Kidney (tissue), 14 donors: ENCODE data around the gene MARCHF10. TPM values are rescaled to one million over a fixed set of nuclear protein-coding genes. Genes with fewer than 3 reads are reported as not detected.

Source experiments
- DNase-seq, 5 donors: peaks; one replicate each; pipeline ENCODE4 v3.0.0-alpha.2; 2013 to 2020
- FAIRE-seq: peaks from 2 replicates; lab custom pipeline; 2012; peaks lifted over from hg19 to GRCh38; lab: Jason Lieb, UNC
- H3K27ac ChIP-seq, 2 donors: one replicate each; pipeline ENCODE4 v1.7.0; 2013; ENCODE audit warnings: low read depth in 2 of 2, low read length in 2 of 2, inconsistent platforms in 1 of 2
- H3K27me3 ChIP-seq: one replicate; pipeline ENCODE4 v1.7.1; 2013; ENCODE audit warnings: low read length, inconsistent platforms; ENCODE audit not compliant: control insufficient read depth, insufficient read depth
- H3K36me3 ChIP-seq, 3 donors: one replicate each; pipeline versions ENCODE4 v1.7.0 to v1.7.1; 2013; ENCODE audit warnings: low read length in 3 of 3, control low read depth in 1 of 3, inconsistent platforms in 1 of 3; ENCODE audit not compliant: insufficient read depth in 3 of 3, control insufficient read depth in 2 of 3
- H3K4me1 ChIP-seq, 3 donors: one replicate each; pipeline versions ENCODE4 v1.7.0 to v1.7.1; 2013; ENCODE audit warnings: low read length in 3 of 3, inconsistent platforms in 1 of 3, low read depth in 1 of 3; ENCODE audit not compliant: control insufficient read depth in 2 of 3, insufficient read depth in 2 of 3
- H3K4me3 ChIP-seq, 3 donors: one replicate each; pipeline versions ENCODE4 v1.7.0 to v1.8.1; 2013; ENCODE audit warnings: low read length in 3 of 3, control low read depth in 1 of 3, inconsistent platforms in 1 of 3
- H3K9ac ChIP-seq, 3 donors: one replicate each; pipeline versions ENCODE4 v1.7.0 to v1.7.1; 2013; ENCODE audit warnings: low read length in 3 of 3, control low read depth in 1 of 3, inconsistent platforms in 1 of 3
- H3K9me3 ChIP-seq, 3 donors: one replicate each; pipeline versions ENCODE4 v1.7.0 to v1.7.1; 2013; ENCODE audit warnings: low read length in 3 of 3, control low read depth in 1 of 3, inconsistent platforms in 1 of 3; ENCODE audit not compliant: control insufficient read depth in 2 of 3, insufficient read depth in 1 of 3
- CTCF ChIP-seq: IDR thresholded peaks from 3 replicates; pipeline ENCODE4 v1.5.1; 2012; ENCODE audit warnings: mild to moderate bottlenecking, moderate library complexity, borderline replicate concordance; ENCODE audit not compliant: insufficient read depth; ENCODE audit errors: extremely low read depth
- intact Hi-C: fragments of 100-400 bp; cut with DNase I; formaldehyde crosslinking; loops from one replicate; pipeline ENCODE4 v1.11.1; 2022
- polyA plus RNA-seq: library from polyadenylated mRNA; stranded (reverse); fragments of 350-450 nt; fragmentation: Illumina TruSeq; extraction: RNeasy Lipid Tissue Mini Kit (QIAGEN cat#74804); gene quantifications from one replicate; pipeline ENCODE4 v1.2.3, GENCODE V29; 2014; ENCODE audit warnings: low read depth, low replicate concordance; ENCODE audit not compliant: insufficient read depth
- total RNA-seq: library from RNA; stranded (reverse); fragmentation: NEBNext Ultra II Directional; extraction: Animal tissue kit (Norgen Biotek cat#: 25700); gene quantifications from one replicate; pipeline ENCODE4 v1.2.1, GENCODE V29; 2021
- donor health status: control.
- donor health status: control.
- donor health status: control.
- donor health status: control.
- donor health status: control.
- donor health status: DM: yes; HTN: yes; CAD: no.
- donor health status: Normal renal cell carcinoma (clear cell type).

MARCHF10 gene
- total and polyA plus RNA-seq, 2 donors from 2014 or later = 0.66 to 6.3 TPM

- peak in 1 of 5 donors; percentile 20 for DNase-seq
- Histone ChIP-seq H3K27me3 (no peaks in the 10 kb centered on the region), H3K4me3 (no peak overlapping the region), H3K27ac (no peak overlapping the region), H3K9ac (no peak overlapping the region), H3K9me3 (peaks cover 0 to 2% (median 0%) of the 10 kb centered on the region in 3 donors), H3K36me3 (no peaks in the 10 kb centered on the region), H3K4me1 (no peaks in the 10 kb centered on the region)
- FAIRE-seq = no peak
- TF ChIP-seq CTCF = no peak
- intact Hi-C loops = no loop called here
These were observed 14.0 kb downstream of the MARCHF10 start for GRCh38 chr17:62793919-62794665.

- FAIRE-seq = no peak
- Histone ChIP-seq H3K9ac (no peak overlapping the region), H3K9me3 (peaks cover 0 to 2% (median 0%) of the 10 kb centered on the region in 3 donors), H3K4me3 (no peak overlapping the region), H3K4me1 (no peaks in the 10 kb centered on the region), H3K27ac (no peak overlapping the region), H3K27me3 (no peaks in the 10 kb centered on the region), H3K36me3 (no peaks in the 10 kb centered on the region)
- no peak for TF ChIP-seq CTCF
- intact Hi-C loops = no loop called here
- peak in 1 of 5 donors; percentile 19 for DNase-seq
These were observed 15.7 kb downstream of the MARCHF10 start for GRCh38 chr17:62792447-62792800.

GRCh38 chr17:62791767-62792446 is 16.2 kb downstream of the MARCHF10 start:
- TF ChIP-seq CTCF = no peak
- Histone ChIP-seq H3K27ac (no peak overlapping the region), H3K36me3 (no peaks in the 10 kb centered on the region), H3K4me1 (no peaks in the 10 kb centered on the region), H3K27me3 (no peaks in the 10 kb centered on the region), H3K9me3 (peaks cover 0 to 2% (median 0%) of the 10 kb centered on the region in 3 donors), H3K4me3 (no peak overlapping the region), H3K9ac (peak overlapping the region in 1 of 3 donors; percentile 34)
- DNase-seq (peak in 1 of 5 donors; percentile 29), FAIRE-seq (no peak)
- intact Hi-C loops = no loop called here
